ENCODE measurements around the gene AQP2.

DNA sequence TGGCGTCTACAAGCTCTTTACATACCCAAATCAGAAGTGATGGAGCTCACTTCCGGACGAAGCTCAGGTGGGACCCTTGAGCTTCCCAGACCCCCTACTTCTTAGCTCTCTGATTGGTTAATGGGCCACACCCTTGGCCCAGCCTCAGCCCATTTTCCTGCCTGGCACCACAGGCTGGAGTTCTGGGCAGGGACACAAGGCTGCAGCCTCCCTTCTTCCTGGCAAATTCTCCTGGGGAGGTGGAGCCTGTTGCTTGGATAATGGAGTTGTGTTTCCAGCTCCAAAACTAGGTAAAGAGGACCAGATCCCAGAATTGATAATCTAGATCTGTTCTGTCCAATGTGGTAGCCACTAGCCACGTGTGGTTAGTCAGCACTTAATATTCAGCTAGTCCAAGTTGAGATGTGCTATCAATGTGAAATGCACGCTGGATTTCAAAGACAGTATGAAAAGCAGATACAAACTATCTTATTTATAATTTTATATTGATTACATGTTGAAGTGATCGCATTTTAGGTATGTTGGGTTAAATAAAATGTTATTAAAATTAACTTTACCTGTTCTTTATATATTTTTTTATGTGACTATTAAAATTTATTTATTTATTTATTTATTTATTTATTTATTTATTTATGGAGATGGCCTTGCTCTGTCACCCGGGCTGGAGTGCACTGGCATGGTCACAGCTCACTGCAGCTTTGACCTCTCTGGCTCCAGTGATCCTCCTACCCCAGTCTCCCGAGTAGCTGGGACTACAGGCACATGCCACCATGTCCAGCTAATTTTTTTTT, 34.2 kb upstream of the AQP2 start:
- TF ChIP-seq EZH2phosphoT487 (IDR thresholded peaks at IDR 0.05; ENCODE audit: low read depth, severe bottlenecking, unreplicated experiment) (no peak), EZH2 (IDR thresholded peaks at IDR 0.05; ENCODE audit: borderline replicate concordance) (no peak)
- TF ChIP-seq, protein P1, sequence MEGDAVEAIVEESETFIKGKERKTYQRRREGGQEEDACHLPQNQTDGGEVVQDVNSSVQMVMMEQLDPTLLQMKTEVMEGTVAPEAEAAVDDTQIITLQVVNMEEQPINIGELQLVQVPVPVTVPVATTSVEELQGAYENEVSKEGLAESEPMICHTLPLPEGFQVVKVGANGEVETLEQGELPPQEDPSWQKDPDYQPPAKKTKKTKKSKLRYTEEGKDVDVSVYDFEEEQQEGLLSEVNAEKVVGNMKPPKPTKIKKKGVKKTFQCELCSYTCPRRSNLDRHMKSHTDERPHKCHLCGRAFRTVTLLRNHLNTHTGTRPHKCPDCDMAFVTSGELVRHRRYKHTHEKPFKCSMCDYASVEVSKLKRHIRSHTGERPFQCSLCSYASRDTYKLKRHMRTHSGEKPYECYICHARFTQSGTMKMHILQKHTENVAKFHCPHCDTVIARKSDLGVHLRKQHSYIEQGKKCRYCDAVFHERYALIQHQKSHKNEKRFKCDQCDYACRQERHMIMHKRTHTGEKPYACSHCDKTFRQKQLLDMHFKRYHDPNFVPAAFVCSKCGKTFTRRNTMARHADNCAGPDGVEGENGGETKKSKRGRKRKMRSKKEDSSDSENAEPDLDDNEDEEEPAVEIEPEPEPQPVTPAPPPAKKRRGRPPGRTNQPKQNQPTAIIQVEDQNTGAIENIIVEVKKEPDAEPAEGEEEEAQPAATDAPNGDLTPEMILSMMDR (IDR thresholded peaks at IDR 0.05; ENCODE audit: poor library complexity), result no peak

Measured in hepatocyte (in vitro differentiated cells).